SK-N-SH treated with all-trans-retinoic acid at 6 μM for 48 hours (cell line): ENCODE measurements around the gene PPP1R18.

Experiments
- ARNTL ChIP-seq: fragments of 450-650 bp; formaldehyde crosslinking; IDR thresholded peaks from 2 replicates; pipeline ENCODE4 v1.5.0; 2020; ENCODE audit warnings: low read depth, mild to moderate bottlenecking, moderate library complexity, borderline replicate concordance
- BACH2 ChIP-seq: fragments of 250-450 bp; sonication (Bioruptor Pico); IDR thresholded peaks from 2 replicates; pipeline ENCODE4 v1.9.0; 2021; ENCODE audit warnings: mild to moderate bottlenecking, borderline replicate concordance
- CSRNP3 ChIP-seq: fragments of 250-450 bp; sonication (Bioruptor Pico); IDR thresholded peaks from 2 replicates; pipeline ENCODE4 v1.5.1; 2021; ENCODE audit warnings: mild to moderate bottlenecking, moderate library complexity
- GLIS3 ChIP-seq: fragments of 250-450 bp; sonication (Bioruptor Pico); IDR thresholded peaks from 2 replicates; pipeline ENCODE4 v1.5.0; 2020; ENCODE audit warnings: mild to moderate bottlenecking, moderate library complexity
- PATZ1 ChIP-seq: fragments of 250-450 bp; sonication (Bioruptor Pico); IDR thresholded peaks from 2 replicates; pipeline ENCODE4 v1.8.0; 2020; ENCODE audit warnings: mild to moderate bottlenecking, moderate library complexity, borderline replicate concordance
- POU6F1 ChIP-seq: fragments of 250-450 bp; sonication (Bioruptor Pico); IDR thresholded peaks from 2 replicates; pipeline ENCODE4 v1.8.0; 2021; ENCODE audit warnings: low read depth, mild to moderate bottlenecking, moderate library complexity, borderline replicate concordance
- RARB ChIP-seq: fragments of 250-450 bp; sonication (Bioruptor Pico); IDR thresholded peaks from 2 replicates; pipeline ENCODE4 v1.8.0; 2021; ENCODE audit warnings: mild to moderate bottlenecking, moderate library complexity
- SNAI2 ChIP-seq: fragments of 250-450 bp; sonication (Bioruptor Pico); IDR thresholded peaks from 2 replicates; pipeline ENCODE4 v1.5.0; 2020; ENCODE audit warnings: mild to moderate bottlenecking, moderate library complexity
- TOX ChIP-seq: fragments of 250-450 bp; sonication (Bioruptor Pico); IDR thresholded peaks from 2 replicates; pipeline ENCODE4 v1.8.0; 2021; ENCODE audit warnings: mild to moderate bottlenecking, moderate library complexity, borderline replicate concordance
- TSHZ2 ChIP-seq: fragments of 250-450 bp; sonication (Bioruptor Pico); IDR thresholded peaks from 2 replicates; pipeline ENCODE4 v1.5.0; 2020; ENCODE audit warnings: mild to moderate bottlenecking, moderate library complexity
- ZFP3 ChIP-seq: fragments of 250-450 bp; sonication (Bioruptor Pico); IDR thresholded peaks from 2 replicates; pipeline ENCODE4 v1.5.0; 2020; ENCODE audit warnings: mild to moderate bottlenecking, moderate library complexity
- ZFP30 ChIP-seq: fragments of 450-650 bp; formaldehyde crosslinking; IDR thresholded peaks from 2 replicates; pipeline ENCODE4 v1.5.0; 2022; ENCODE audit warnings: mild to moderate bottlenecking, moderate library complexity
- ZNF565 ChIP-seq: fragments of 450-650 bp; formaldehyde crosslinking; conservative IDR thresholded peaks from 2 replicates; pipeline ENCODE4 v1.5.0; 2020; ENCODE audit warnings: low read depth, mild to moderate bottlenecking, moderate library complexity
- TF ChIP-seq, protein P1 (sequence below): fragments of 250-450 bp; sonication (Bioruptor Pico); IDR thresholded peaks from 2 replicates; pipeline ENCODE4 v1.5.1; 2020; ENCODE audit warnings: low read depth, mild to moderate bottlenecking, moderate library complexity

DNA sequence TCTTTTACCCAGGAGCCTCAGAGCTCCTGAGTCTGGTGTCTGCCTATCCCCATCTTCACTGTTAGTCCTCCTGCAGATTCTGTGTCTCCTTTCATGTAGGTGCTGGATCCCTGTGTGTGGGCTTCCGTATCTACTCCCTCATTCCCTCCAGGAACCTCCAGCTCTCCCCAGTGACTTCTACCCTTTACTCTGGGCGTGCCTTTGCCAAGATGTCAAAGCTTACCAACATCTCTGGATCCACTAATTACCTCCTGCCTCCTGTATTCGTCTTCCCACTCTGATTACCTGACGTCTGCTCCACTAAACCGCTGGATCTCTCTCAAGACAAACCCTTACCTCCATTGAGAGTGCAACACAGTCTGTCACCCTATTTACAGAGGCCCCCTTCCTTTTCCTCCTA, 41.7 kb downstream of the PPP1R18 start:
- TF ChIP-seq POU6F1 (CRISPR knock-in tag) (no peak), PATZ1 (CRISPR knock-in tag) (no peak), TOX (CRISPR knock-in tag) (no peak), CSRNP3 (no peak), ZFP3 (CRISPR knock-in tag) (no peak), GLIS3 (CRISPR knock-in tag) (no peak), TSHZ2 (CRISPR knock-in tag) (no peak), RARB (no peak), ARNTL (no peak), SNAI2 (no peak), ZFP30 (CRISPR knock-in tag) (no peak), ZNF565 (no peak), BACH2 (CRISPR knock-in tag) (no peak)
- TF ChIP-seq, protein P1, sequence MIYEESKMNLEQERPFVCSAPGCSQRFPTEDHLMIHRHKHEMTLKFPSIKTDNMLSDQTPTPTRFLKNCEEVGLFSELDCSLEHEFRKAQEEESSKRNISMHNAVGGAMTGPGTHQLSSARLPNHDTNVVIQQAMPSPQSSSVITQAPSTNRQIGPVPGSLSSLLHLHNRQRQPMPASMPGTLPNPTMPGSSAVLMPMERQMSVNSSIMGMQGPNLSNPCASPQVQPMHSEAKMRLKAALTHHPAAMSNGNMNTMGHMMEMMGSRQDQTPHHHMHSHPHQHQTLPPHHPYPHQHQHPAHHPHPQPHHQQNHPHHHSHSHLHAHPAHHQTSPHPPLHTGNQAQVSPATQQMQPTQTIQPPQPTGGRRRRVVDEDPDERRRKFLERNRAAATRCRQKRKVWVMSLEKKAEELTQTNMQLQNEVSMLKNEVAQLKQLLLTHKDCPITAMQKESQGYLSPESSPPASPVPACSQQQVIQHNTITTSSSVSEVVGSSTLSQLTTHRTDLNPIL (CRISPR knock-in tag): no peak
